HG02763 (cell line): ENCODE measurements around the gene PGM5.
A peak's percentile ranks its signal among the peaks of the same experiment; 100 is the strongest.
"Not testable (repeated sequence)": the region's sequence is repeated elsewhere in the genome, so short reads cannot be mapped to it uniquely, and the experiment has no call there.

Experiments
- ATAC-seq: cut with Tn5 transposase; IDR thresholded peaks from one replicate; pipeline ENCODE4 v1.9.1; 2021; ENCODE audit warnings: mild to moderate bottlenecking, moderate library complexity; ENCODE audit not compliant: unreplicated experiment

The PGM5 gene

DNA sequence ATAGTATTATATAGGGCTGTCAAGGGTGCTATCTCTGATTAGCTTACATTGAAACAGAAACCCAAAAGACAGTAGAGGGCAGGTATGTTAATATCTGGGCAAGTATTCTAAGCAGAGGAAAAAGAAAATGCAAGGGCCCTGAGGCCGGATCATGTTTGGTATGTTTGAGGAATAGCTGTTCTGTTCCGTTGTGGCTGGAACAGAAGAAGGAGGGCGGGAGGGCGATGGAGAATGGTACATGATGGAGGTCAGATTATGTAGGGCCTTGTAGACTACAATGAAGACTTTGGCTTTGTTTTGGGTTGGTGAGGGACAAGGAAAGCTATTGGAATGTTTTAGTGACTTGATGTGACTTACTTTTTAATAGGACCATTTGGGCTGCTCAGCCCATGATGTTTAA is 19.4 kb downstream of the PGM5 start:
- not testable (repeated sequence) for ATAC-seq

DNA sequence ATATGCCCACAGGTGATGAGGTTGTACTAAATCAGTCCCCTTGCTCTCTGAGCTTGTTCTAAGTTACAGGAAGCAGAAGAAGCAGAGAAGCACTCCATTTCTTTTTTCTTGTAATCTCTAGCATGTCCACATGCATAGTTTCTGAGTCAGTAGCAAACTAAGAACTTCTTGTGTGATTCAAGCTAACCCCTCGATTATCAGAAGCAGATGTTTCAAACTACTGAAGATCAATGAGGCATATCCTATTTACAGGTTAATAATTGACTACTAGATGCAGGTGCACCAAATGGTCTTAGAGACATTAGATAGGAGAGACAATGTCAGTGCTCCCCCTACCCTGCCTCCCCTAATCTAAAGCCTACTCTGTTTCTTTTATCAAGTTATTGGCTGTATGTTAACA is 21.3 kb downstream of the PGM5 start:
- peak; percentile 94 for ATAC-seq

DNA sequence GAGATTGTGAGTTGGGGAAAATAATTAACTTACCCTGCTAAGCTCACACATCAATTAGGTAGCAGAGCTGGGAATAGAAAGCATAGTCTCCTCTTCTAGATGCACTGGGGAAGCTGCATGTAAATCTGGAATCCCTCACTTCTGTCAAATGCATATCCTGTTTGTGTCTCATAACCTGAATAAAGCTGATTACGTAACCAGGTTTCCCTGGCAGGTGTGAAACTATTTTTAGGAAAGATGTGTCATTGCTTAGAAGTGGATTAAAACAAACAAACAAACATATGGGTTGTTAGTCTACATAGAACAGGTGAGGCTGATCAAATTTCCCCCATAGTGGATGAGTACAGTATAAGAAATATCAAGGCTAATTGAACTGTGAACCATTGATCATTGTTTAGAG is 27.5 kb downstream of the PGM5 start:
- not testable (repeated sequence) for ATAC-seq

DNA sequence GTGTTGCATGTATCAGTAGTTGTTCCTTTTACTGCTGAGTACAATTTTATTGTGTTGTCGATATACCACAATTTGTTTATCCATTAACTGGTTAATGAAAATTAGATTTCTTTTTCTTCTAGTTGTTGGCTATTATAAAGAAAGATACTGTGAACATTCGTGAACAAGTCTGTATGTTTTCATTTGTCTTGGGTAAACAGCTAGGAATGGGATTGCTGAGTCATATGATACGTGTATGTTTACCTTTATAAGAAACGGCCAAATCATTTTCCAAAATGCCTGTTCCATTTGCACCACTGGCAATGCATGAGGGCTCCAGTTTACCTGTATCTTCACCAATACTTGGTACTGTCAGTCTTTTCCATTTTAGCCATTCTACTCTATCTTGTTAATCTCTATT is 33.1 kb downstream of the PGM5 start:
- ATAC-seq: not testable (repeated sequence)

DNA sequence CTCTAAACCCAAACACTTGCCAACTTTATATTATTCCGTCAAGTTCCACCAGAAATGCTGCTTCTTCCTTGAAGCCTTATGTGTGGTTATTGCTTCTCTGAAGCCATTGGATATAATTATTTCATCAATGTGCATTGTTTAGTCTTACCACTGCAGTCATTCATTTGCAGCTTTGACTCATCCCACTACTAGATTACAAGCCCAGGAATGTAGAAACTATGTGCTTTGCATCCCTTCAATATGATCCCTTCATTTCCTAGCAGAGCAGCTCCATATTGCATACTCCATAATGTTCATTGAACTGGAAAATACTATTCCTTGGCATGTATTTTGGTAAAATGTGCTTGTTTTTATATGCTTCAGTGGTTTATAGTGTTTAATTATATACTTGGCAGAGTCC is 34.3 kb downstream of the PGM5 start:
- ATAC-seq: not testable (repeated sequence)

DNA sequence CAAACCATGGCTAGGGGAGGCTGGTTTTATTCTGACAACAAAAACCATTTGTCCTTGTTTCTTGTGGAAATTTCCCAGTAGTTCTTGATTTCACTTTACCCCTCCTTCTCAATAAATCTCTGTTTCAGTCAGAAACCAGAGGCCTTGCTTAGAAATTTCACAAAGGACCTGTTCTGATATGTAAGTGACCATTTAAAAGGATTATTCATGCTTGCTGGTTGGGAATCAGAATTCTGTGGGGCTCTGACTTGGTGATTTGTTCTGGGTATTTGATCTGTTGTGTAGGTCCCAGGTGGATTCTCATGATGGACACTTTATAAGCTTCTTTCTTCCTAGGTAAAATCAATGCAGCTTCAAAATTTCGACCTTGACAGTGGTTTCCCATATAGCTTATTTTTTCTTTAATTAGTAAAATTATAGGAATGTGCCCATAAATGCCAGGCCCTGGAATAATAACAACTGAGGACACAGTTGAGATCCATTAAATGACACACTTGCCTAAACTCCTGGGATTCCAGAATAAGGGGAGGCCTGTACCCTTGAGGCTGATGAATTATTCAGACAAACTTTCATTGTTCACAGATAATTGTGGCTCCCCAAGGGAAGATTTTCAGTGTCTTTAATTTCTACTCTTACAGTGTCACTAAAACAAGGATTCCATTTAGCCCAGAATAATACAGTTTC is 40.1 kb downstream of the PGM5 start:
- not testable (repeated sequence) for ATAC-seq

DNA sequence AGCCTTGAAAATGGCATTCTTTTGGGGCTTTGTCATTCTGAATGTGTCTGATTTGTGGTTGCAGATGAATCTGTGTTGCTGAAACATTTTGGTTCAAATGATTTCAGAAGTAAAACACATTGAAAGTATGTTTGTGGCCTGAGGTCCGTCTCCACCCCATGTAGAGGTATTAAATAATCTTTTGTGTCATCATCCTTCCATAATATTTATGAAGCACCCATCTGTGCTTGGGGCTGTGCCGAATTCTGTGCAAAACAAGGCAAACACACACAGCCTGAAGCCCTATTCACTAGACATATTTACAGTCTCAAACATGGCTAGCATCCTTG is 40.6 kb downstream of the PGM5 start:
- not testable (repeated sequence) for ATAC-seq

DNA sequence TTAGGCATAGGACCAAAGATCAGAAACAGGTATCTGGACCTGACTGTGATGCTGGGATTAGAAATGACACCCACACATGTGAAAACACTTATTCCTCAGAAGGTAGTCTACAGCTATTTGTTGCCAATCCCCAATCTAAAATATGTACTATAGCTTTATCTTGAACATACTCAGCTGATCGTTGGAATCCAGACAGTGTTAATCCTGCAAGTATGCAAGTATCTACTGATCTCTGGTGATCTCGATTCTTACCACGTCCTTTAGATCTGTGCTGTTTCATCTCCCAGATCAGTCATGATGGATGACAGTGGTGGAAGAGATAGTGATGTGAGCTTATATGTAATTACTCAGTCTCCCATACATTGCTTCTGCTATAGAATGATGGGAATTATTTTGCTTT is 41.4 kb downstream of the PGM5 start:
- ATAC-seq: not testable (repeated sequence)

DNA sequence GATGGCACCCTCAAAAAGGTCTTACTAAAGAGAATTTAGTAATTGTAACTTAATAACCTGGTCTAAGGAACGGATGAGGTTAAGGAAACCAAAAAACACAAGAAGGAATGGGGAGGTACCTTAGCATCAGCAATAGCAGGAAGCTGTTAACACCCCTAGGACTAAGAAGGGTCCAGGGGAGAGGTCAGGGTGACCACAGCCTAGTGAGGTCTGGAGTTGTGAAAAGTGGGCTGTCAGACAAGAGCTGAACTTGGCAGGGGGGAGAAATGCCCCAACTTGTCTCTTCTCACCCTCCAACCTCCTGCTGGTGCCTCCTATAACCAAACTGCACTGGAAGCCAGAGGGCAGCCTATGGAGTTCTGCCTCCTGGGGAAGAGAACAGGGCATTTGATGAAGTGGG is 41.9 kb downstream of the PGM5 start:
- ATAC-seq: not testable (repeated sequence)

DNA sequence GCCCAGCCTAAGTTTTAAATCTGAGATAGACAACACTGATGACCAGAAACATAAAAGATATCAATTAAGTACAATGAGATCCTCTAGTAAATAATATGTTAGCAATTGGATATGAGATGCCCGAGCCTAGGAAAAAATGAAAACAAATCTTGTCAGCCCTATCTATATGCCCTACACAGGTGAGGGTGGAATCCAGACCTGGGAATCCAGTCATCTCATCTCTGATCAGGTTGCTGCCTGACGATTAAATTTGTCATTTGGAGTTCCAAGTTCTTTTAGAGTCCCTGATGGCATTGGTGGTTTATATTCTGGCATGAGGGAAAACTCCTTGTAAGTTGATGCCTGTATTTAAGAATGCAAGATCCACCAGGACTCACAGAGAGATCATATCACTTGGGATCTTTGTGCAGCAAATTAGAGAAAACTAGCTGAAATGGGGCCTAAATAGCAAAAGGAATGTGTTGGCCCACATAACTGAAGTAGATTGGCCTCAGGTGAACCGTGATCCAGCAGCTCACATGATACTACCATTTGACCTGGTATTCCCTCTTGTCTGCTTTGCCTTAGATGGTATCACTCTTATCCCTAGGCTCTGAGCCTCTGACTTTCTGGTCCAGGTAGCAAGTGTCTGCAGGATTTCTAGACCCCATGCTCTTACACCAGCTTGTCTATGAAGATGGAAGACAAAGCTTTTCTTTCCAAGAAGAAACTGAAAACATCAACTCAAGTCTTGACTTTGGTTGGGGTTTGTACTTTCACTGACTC is 48.2 kb downstream of the PGM5 start:
- ATAC-seq: not testable (repeated sequence)

DNA sequence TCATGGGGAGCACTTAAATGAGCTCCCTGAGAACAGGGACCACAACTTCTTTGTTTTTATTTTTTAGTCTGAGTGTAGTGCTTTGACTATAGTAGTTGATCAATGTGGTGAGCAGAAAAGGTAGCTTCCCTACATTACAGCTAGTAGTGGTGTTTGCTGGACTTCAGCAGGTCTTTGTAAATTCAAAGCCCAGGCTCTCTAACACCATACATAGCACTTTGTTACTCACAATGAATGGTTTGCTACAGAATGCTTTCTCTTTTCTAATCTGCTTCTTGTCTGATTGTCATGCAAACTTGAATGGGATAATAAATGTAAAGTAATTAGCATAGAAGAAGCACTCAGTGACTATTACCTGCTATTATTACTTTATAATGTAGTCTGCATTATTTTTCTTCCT is 55.5 kb downstream of the PGM5 start:
- ATAC-seq: not testable (repeated sequence)

DNA sequence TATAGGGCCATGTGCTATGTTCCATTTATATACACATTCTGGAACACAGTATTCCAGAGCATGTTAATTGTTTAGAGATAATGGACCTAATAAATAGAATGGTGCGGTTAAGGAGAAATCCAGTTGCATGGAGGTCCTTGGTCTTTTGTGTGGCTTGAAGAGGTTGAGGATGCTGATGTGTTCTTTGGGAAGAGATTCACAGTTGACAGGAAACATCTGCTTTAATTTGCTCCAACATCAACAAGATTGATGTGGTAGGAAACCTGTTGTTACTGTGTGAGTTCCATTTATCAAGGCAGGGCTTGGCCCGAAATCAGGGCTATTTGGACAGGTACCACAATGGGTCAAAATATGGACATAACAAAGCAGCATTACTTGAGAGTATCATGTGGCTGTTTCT is 56.3 kb downstream of the PGM5 start:
- not testable (repeated sequence) for ATAC-seq

DNA sequence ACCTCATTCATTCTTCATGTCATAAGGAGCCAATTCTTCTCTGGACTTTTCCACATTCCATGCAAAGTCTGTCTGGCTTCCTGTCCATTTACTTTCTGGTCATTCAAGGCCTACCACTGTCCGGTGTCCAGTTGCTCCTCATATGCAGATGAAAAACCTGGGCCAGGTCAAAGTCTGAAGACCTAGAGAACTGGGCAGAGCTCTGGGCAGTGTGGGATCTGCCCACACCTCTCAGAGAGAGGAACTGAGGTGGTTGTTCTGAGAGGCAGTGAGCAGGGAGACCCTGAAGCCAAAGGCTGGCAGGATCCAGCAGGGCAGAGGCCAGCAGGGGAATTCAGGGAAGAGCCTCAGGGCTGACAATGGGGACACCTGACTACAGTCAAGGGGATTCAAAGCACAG is 58.7 kb downstream of the PGM5 start:
- not testable (repeated sequence) for ATAC-seq

DNA sequence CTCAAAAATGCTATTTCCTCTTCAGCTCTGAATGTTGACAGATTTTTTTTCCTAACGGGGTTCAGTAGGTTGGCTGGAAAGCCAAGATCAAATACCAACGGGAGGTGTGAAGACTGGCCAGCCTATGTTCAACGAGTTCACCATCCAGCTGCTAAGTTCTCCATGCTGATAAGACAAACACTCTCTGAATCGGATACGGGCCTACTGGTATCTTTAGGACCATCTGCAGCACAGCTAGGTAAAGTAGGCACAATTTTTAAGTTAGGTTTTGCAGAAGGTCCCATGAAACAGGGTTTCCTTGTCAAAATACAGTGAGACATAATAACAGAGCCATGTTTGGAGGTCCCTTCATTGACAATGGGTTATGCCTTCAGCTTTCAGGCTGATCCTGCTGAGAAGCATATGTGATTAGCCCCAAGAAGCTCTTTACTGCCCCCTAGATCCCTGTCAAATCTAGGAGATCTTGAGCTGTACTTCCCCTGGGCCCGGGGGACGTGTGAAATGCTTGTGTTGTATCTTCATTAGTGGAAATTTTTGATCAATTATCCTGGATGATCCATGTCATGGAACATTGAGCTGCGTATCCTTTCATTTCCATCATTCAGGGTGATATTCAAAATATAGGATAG is 60.6 kb downstream of the PGM5 start:
- no peak for ATAC-seq

DNA sequence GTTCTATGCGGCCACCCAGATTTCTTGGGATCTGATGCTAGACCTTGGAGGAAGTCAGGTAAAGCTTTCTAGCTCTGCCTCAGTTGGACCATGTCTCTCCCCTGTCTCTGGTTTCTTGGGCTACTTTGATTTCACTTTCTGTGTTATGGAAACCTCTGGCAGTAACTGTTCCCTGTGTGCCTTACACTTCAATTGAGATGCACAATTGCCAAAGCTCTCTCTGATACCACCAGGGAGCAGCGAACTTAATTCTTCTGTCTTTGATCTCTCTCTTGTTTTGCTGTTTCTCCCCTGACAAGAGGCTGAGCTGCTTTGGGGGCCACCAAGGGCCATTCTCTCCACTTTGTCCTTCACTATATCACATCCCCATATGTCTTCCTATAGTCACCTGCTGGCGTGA is 61.4 kb downstream of the PGM5 start:
- ATAC-seq: no peak

DNA sequence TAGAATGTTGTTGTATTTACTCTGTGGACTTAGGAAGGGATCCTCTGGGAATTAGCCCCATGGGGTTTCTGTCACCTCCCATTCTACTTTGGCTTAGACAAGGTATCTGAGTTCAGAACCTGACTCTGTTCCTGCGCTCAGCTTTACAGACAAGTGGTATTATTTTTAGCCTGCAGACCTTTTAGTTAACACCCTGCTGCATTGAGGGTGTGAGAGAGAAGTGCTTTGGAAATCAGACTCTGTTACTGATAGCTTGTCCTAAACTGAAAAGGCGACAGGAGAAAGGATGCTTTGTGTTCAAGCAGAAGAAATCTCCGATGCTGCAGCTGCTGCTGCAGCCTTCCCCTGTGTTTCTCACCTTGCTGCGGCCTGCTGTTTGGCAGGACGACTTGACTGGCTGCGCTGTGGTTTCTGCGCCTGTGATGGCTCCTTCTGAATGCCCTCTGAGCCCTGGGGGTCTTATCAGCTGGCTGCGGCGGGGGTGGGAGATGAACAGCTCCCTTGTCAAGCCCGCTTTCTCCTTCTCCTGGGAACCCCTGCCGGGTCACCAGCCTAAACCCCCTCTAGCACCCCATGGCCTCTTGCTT is 61.9 kb downstream of the PGM5 start:
- no peak for ATAC-seq

DNA sequence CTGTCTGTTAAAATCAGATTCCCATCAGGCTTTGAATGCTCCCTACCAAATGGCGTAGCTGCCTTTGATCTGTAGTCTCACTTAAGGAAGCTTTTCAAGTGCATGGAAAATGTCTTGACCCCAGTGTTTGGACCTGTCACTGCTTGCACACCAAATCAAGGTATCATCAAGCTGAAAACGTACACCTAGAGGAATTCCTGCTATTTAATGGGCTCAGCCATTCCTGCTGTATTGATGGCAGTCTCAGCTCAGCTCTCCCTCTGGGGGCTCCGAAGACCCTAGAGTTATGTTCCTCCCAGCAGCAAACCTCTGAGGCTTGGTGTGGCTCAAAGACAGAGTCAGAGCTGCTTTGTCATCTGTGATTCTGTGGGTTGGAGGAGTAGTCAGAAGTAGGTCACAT is 63.5 kb downstream of the PGM5 start:
- ATAC-seq: no peak

DNA sequence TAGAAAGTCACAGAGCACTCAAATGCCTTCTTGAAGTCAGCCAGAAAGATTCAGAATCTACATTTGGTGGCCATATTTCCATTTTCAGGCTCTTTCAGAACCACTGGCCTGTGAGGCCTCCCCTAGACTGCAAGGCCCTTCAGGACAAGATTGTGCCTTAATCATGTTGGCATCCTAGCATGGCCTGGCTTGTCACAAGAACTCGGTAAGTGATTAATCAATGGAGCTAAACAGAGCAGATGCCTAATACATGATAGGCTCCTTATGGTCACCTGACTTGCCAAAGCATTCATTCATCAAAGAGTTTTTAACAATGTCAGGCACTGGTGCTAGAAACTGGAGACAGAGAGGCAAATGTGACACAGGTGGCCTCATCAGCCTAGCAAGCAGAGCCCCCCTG is 70.3 kb downstream of the PGM5 start:
- no peak for ATAC-seq

DNA sequence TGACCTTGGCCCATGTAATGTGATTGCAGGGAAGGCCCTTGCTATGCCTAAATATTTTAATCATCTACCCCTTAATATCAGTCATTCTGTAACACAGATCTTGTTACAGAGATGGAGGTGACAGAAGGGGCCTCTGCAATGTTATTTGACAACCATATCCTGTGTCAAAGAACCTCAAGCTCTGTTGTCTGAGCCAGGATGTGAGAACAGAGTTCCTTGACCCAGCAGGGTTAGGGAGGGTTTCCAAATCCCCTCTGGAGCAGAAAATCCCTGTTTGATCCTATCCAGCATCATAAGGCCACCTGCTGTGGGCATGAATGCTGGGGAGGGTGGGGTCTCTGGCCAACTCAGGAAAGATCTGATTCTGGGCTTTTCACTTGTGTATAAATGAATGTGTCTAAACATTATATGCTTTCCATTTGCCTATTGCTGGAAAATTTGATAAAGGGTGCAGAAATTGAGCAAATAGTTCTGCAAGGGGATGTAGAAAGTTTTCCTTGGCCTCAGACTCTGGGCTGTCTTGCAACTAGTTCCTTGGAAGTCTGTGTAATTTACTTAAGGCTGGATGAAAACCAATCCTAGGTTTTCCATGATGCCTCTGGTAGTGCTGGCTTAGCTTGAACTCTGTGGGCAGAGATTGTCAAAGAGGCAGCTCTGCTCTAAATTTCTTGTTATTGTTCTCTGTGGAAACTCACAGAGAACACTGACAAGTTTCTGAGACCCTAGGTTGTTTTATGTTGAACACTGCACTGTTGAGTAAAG is 71.0 kb downstream of the PGM5 start:
- no peak for ATAC-seq

DNA sequence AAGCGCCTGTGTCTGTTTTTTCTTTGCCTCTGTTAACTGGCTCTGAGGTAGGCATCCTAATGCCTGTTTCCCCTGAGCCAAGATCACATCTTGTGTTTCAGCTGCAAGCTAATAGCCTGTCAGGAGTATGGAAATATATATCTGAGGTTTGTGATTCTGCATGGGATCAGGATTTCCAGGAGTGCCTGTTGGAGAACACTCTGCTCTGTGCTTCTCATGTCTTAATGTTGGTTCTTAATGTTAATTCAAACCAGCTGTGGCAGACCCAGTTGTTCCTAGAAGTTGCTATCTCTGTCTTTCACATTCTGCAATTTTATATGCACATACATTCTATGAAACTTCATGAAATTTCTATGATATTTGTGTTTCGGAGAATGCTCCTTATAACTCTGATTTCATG is 72.1 kb downstream of the PGM5 start:
- no peak for ATAC-seq

DNA sequence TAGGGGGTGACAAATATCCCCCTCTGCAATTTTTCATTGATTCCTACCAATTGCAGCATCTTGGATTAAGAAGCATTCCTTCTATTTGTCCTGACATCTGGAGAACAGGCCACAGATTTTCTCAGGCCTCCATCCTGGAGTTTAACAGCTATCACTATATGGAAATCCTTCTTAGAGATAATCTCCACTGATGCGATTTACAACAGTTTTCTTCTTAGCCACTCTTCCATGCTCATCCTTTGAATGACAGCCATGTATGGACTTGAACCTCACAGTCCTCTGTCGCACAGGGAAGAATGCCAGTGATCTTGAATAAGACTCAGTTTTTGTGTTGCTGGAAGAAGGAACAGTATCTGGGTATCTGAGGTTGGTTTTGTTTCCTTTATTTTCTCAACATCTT is 73.2 kb downstream of the PGM5 start:
- no peak for ATAC-seq
